ENCODE results near the gene TOR4A.
A peak's percentile ranks its signal among the peaks of the same experiment; 100 is the strongest.

The TOR4A gene

GRCh38 chr9:137297966-137298365, 20.4 kb downstream of the TOR4A start:
- Histone ChIP-seq H3K79me2 (no peaks in the 10 kb centered on the region), H3K9me3 (ENCODE audit: control insufficient read depth, low read length) (no peaks in the 10 kb centered on the region), H3K27ac (peak overlapping the region; percentile 41), H3K9ac (no peak overlapping the region), H2AFZ (no peak overlapping the region), H3K27me3 (ENCODE audit: control insufficient read depth, insufficient read depth, low read length) (no peaks in the 10 kb centered on the region), H3K4me1 (no peaks in the 10 kb centered on the region), H3K4me3 (ENCODE audit: low read depth, low read length) (no peak overlapping the region), H3K36me3 (ENCODE audit: control insufficient read depth, insufficient read depth, low read length) (no peaks in the 10 kb centered on the region), H3K4me2 (ENCODE audit: low read length) (no peak overlapping the region)
- no peak for TF ChIP-seq CTCF (IDR thresholded peaks at IDR 0.05)

GRCh38 chr9:137298401-137299202, 21.1 kb downstream of the TOR4A start:
- H3K4me2 ChIP-seq (ENCODE audit: low read length): no peak overlapping the region
- no peaks in the 10 kb centered on the region for H3K9me3 ChIP-seq (ENCODE audit: control insufficient read depth, low read length)
- H3K79me2 ChIP-seq: no peaks in the 10 kb centered on the region
- H3K9ac ChIP-seq: no peak overlapping the region
- peak overlapping the region; percentile 41 for H3K27ac ChIP-seq
- H3K27me3 ChIP-seq (ENCODE audit: control insufficient read depth, insufficient read depth, low read length): no peaks in the 10 kb centered on the region
- no peak overlapping the region for H2AFZ ChIP-seq
- H3K4me1 ChIP-seq: no peaks in the 10 kb centered on the region
- TF ChIP-seq CTCF (IDR thresholded peaks at IDR 0.05): no peak
- H3K4me3 ChIP-seq (ENCODE audit: low read depth, low read length): no peak overlapping the region
- H3K36me3 ChIP-seq (ENCODE audit: control insufficient read depth, insufficient read depth, low read length): no peaks in the 10 kb centered on the region

- Histone ChIP-seq H3K4me2 (ENCODE audit: low read length) (no peak overlapping the region), H3K4me3 (ENCODE audit: low read depth, low read length) (no peak overlapping the region), H3K27ac (peak overlapping the region; percentile 19), H3K79me2 (no peaks in the 10 kb centered on the region), H3K27me3 (ENCODE audit: control insufficient read depth, insufficient read depth, low read length) (no peaks in the 10 kb centered on the region), H3K9me3 (ENCODE audit: control insufficient read depth, low read length) (no peaks in the 10 kb centered on the region), H3K9ac (no peak overlapping the region), H2AFZ (no peak overlapping the region), H3K36me3 (ENCODE audit: control insufficient read depth, insufficient read depth, low read length) (no peaks in the 10 kb centered on the region), H3K4me1 (no peaks in the 10 kb centered on the region)
- TF ChIP-seq CTCF (IDR thresholded peaks at IDR 0.05): no peak
Measured at GRCh38 chr9:137299203-137299565, 21.7 kb downstream of the TOR4A start.

DNA sequence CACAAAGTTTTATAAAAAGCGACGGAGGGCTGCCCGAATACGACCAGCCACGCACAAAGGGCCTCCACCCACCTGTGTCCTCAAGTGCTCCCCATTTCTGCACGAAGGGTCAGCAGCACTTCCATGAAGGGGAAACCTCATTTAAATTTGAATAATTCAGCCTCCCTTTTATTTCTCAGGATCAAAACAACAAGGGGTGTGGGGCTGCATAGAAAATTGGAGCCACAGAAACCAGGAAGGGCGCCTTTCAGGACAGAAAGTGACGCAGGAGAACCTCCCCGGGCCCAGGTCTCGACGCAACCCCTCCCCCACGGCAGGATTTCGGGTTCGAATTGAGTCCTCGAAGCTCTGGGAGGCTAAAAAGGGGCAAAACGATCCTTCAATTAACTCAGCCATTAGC, 22.4 kb downstream of the TOR4A start:
- Histone ChIP-seq H3K4me1 (no peaks in the 10 kb centered on the region), H3K79me2 (no peaks in the 10 kb centered on the region), H3K9me3 (ENCODE audit: control insufficient read depth, low read length) (no peaks in the 10 kb centered on the region), H3K36me3 (ENCODE audit: control insufficient read depth, insufficient read depth, low read length) (no peaks in the 10 kb centered on the region), H3K4me2 (ENCODE audit: low read length) (peak overlapping the region; percentile 14), H3K27ac (no peak overlapping the region), H3K27me3 (ENCODE audit: control insufficient read depth, insufficient read depth, low read length) (no peaks in the 10 kb centered on the region), H3K4me3 (ENCODE audit: low read depth, low read length) (peak overlapping the region; percentile 37), H3K9ac (no peak overlapping the region), H2AFZ (no peak overlapping the region)
- TF ChIP-seq CTCF (IDR thresholded peaks at IDR 0.05): no peak

DNA sequence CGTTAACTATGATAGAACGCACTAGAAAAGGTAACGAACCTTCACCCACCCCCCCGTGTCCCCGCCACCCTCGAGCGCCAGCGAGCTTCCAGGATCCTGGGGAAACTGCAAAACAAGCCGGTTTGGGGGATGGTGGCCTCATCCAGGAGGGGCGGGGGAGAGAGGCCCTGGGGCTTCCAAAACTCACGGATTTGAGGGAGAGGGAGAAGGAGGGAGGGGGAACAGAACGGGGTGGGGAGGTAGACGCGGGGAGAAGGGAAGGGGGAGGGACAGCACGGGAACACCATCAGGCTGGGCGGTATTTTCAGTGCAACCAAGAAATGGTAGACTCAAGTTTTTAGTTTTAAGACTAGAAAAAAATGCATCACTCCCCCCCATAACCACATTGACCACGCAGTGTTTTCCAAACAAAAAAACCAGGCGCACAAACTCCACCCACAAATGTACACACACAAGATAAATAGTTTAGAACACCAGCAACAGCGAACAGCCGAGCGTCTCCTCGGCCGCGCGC, 23.1 kb downstream of the TOR4A start:
- Histone ChIP-seq H3K27me3 (ENCODE audit: control insufficient read depth, insufficient read depth, low read length) (no peaks in the 10 kb centered on the region), H3K9ac (no peak overlapping the region), H3K79me2 (no peaks in the 10 kb centered on the region), H3K36me3 (ENCODE audit: control insufficient read depth, insufficient read depth, low read length) (no peaks in the 10 kb centered on the region), H3K4me3 (ENCODE audit: low read depth, low read length) (peak overlapping the region; percentile 37), H3K27ac (no peak overlapping the region), H2AFZ (no peak overlapping the region), H3K4me2 (ENCODE audit: low read length) (peak overlapping the region; percentile 64), H3K9me3 (ENCODE audit: control insufficient read depth, low read length) (no peaks in the 10 kb centered on the region), H3K4me1 (no peaks in the 10 kb centered on the region)
- TF ChIP-seq CTCF (IDR thresholded peaks at IDR 0.05): no peak
